ENCODE data around the gene RELB. TPM values are rescaled to one million over a fixed set of nuclear protein-coding genes. Genes with fewer than 3 reads are reported as not detected.
A peak's percentile ranks its signal among the peaks of the same experiment; 100 is the strongest.

Gene RELB
- total RNA-seq, 1 donor from 2014 or later, result 73.3 TPM

GRCh38 chr19:45011959-45012358, 10.7 kb downstream of the RELB start:
- intact Hi-C loops (cut with micrococcal nuclease), result no loop called here
- Mint-ChIP-seq H3K4me3 (no peak overlapping the region), H3K36me3 (ENCODE audit: low read depth) (peaks cover 28% of the 10 kb centered on the region), H3K4me1 (ENCODE audit: low read depth) (peaks cover 8% of the 10 kb centered on the region), H3K9me3 (no peaks in the 10 kb centered on the region), H3K27me3 (ENCODE audit: insufficient read depth) (no peaks in the 10 kb centered on the region), H3K27ac (no peak overlapping the region)
- no peak for DNase-seq (ENCODE audit: low spot score)

DNA sequence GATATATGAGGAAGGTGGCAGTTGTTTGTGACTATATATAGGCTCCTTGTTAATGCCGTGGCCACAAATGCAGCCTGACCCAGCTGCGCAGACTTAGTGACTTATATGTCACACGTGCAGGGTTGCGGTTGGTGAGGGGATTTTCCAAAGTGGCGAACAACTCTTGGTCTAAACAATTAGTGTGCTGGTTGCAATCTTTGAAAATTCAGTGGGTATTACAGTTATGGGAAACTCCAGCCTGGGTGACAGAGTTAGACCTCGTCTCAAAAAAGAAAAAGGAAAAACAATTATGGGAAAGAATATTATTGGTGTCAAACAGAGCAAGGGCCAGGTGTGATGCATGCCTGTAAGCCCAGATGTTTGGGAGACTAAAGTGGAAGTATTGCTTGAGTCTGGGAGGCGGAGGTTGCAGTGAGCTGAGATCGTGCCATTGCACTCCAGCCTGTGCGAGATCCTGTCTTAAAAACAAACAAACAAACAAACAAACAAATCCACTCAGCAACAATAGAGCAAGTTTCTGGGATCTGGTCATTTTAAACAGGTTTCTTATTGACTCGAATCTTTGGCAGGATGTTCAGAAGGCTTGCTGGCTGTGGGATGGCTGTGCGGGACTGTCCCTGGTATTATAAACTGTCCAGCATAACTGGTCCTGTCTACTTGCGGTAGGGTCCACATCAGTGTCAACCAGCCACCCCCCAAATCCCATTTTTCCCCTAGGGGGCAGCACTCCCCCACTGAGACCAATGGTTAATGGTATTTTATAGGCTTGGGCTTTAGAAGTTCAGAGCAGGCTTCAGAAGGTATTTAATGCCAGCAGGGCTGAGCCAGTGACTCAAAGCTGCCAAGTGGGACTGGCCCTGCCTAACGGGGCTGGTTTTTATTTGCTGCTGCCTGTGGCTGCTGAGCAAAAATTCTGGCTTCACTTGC, 15.4 kb downstream of the RELB start:
- no peaks in the 10 kb centered on the region for H3K9me3 Mint-ChIP-seq
- no peaks in the 10 kb centered on the region for H3K27me3 Mint-ChIP-seq (ENCODE audit: insufficient read depth)
- peak overlapping the region; percentile 84 for H3K27ac Mint-ChIP-seq
- intact Hi-C loops (cut with micrococcal nuclease), result loop anchor here (2.0 to 5.0 kb wide), 2 partner anchors 28 to 101 kb away; no protein-coding TSS in a partner anchor
- peaks cover 20% of the 10 kb centered on the region for H3K36me3 Mint-ChIP-seq (ENCODE audit: low read depth)
- H3K4me1 Mint-ChIP-seq (ENCODE audit: low read depth), result peaks cover 10% of the 10 kb centered on the region
- DNase-seq (ENCODE audit: low spot score), result peak; percentile 42
- H3K4me3 Mint-ChIP-seq, result peak overlapping the region; percentile 16

GRCh38 chr19:45019187-45019586, 17.9 kb downstream of the RELB start:
- H3K4me3 Mint-ChIP-seq, result no peak overlapping the region
- no peak overlapping the region for H3K27ac Mint-ChIP-seq
- peaks cover 25% of the 10 kb centered on the region for H3K36me3 Mint-ChIP-seq (ENCODE audit: low read depth)
- H3K4me1 Mint-ChIP-seq (ENCODE audit: low read depth), result peaks cover 10% of the 10 kb centered on the region
- DNase-seq (ENCODE audit: low spot score), result no peak
- no peaks in the 10 kb centered on the region for H3K27me3 Mint-ChIP-seq (ENCODE audit: insufficient read depth)
- no peaks in the 10 kb centered on the region for H3K9me3 Mint-ChIP-seq
- intact Hi-C loops (cut with micrococcal nuclease), result loop anchor here (5.0 kb wide), 1 partner anchor 98 kb away; no protein-coding TSS in a partner anchor

GRCh38 chr19:45020071-45020470, 18.8 kb downstream of the RELB start:
- Mint-ChIP-seq H3K27ac (no peak overlapping the region), H3K4me3 (no peak overlapping the region), H3K9me3 (no peaks in the 10 kb centered on the region), H3K4me1 (ENCODE audit: low read depth) (peaks cover 10% of the 10 kb centered on the region), H3K27me3 (ENCODE audit: insufficient read depth) (no peaks in the 10 kb centered on the region), H3K36me3 (ENCODE audit: low read depth) (peaks cover 25% of the 10 kb centered on the region)
- intact Hi-C loops (cut with micrococcal nuclease), result no loop called here
- DNase-seq (ENCODE audit: low spot score), result no peak

GRCh38 chr19:45021971-45022370, 20.7 kb downstream of the RELB start:
- H3K36me3 Mint-ChIP-seq (ENCODE audit: low read depth), result peaks cover 30% of the 10 kb centered on the region
- no peak overlapping the region for H3K27ac Mint-ChIP-seq
- H3K27me3 Mint-ChIP-seq (ENCODE audit: insufficient read depth), result no peaks in the 10 kb centered on the region
- no peak overlapping the region for H3K4me3 Mint-ChIP-seq
- no peak for DNase-seq (ENCODE audit: low spot score)
- H3K4me1 Mint-ChIP-seq (ENCODE audit: low read depth), result peaks cover 2% of the 10 kb centered on the region
- no peaks in the 10 kb centered on the region for H3K9me3 Mint-ChIP-seq
- intact Hi-C loops (cut with micrococcal nuclease), result no loop called here

- Mint-ChIP-seq H3K4me1 (ENCODE audit: low read depth) (no peaks in the 10 kb centered on the region), H3K27me3 (ENCODE audit: insufficient read depth) (no peaks in the 10 kb centered on the region), H3K27ac (no peak overlapping the region), H3K9me3 (no peaks in the 10 kb centered on the region), H3K4me3 (no peak overlapping the region), H3K36me3 (ENCODE audit: low read depth) (peaks cover 35% of the 10 kb centered on the region)
- intact Hi-C loops (cut with micrococcal nuclease), result no loop called here
- no peak for DNase-seq (ENCODE audit: low spot score)
These were observed 21.8 kb downstream of the RELB start for GRCh38 chr19:45023048-45023447.

- no peak for DNase-seq (ENCODE audit: low spot score)
- no peaks in the 10 kb centered on the region for H3K27me3 Mint-ChIP-seq (ENCODE audit: insufficient read depth)
- intact Hi-C loops (cut with micrococcal nuclease), result no loop called here
- no peaks in the 10 kb centered on the region for H3K4me1 Mint-ChIP-seq (ENCODE audit: low read depth)
- no peak overlapping the region for H3K4me3 Mint-ChIP-seq
- H3K27ac Mint-ChIP-seq, result no peak overlapping the region
- no peaks in the 10 kb centered on the region for H3K9me3 Mint-ChIP-seq
- H3K36me3 Mint-ChIP-seq (ENCODE audit: low read depth), result peaks cover 40% of the 10 kb centered on the region
These were observed 24.0 kb downstream of the RELB start for GRCh38 chr19:45025264-45025663.

- Mint-ChIP-seq H3K4me1 (ENCODE audit: low read depth) (no peaks in the 10 kb centered on the region), H3K9me3 (no peaks in the 10 kb centered on the region), H3K27me3 (ENCODE audit: insufficient read depth) (no peaks in the 10 kb centered on the region), H3K27ac (no peak overlapping the region), H3K4me3 (no peak overlapping the region), H3K36me3 (ENCODE audit: low read depth) (peaks cover 45% of the 10 kb centered on the region)
- no peak for DNase-seq (ENCODE audit: low spot score)
- intact Hi-C loops (cut with micrococcal nuclease), result no loop called here
These were observed 26.1 kb downstream of the RELB start for GRCh38 chr19:45027371-45027770.

GRCh38 chr19:45030825-45031224, 29.6 kb downstream of the RELB start:
- Mint-ChIP-seq H3K27ac (no peak overlapping the region), H3K9me3 (no peaks in the 10 kb centered on the region), H3K4me1 (ENCODE audit: low read depth) (no peaks in the 10 kb centered on the region), H3K4me3 (no peak overlapping the region), H3K36me3 (ENCODE audit: low read depth) (peaks cover 53% of the 10 kb centered on the region), H3K27me3 (ENCODE audit: insufficient read depth) (no peaks in the 10 kb centered on the region)
- no peak for DNase-seq (ENCODE audit: low spot score)
- intact Hi-C loops (cut with micrococcal nuclease), result no loop called here

- H3K4me3 Mint-ChIP-seq, result no peak overlapping the region
- no peak overlapping the region for H3K27ac Mint-ChIP-seq
- no peak for DNase-seq (ENCODE audit: low spot score)
- H3K27me3 Mint-ChIP-seq (ENCODE audit: insufficient read depth), result no peaks in the 10 kb centered on the region
- no peaks in the 10 kb centered on the region for H3K4me1 Mint-ChIP-seq (ENCODE audit: low read depth)
- intact Hi-C loops (cut with micrococcal nuclease), result no loop called here
- H3K9me3 Mint-ChIP-seq, result no peaks in the 10 kb centered on the region
- peaks cover 48% of the 10 kb centered on the region for H3K36me3 Mint-ChIP-seq (ENCODE audit: low read depth)
These were observed 31.2 kb downstream of the RELB start for GRCh38 chr19:45032421-45032820.

DNA sequence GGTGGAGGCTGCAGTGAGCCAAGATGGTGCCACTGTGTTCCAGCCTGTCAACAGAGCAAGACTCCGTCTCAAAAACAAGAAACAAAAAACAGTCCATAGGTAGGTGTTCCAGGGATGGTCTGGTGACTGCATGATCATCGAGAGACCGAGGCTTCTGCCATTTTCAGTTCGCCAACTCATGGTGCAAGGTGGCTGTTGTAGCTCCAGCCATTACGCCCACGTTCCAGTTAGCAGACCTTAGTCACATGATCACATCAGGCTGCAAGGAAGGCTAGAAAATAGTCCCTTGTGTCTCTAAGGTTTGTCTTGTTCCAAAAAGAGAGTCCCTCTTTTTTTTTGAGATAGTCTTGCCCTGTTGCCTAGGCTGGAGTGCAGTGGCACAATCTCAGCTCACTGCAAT, 34.5 kb downstream of the RELB start:
- H3K4me1 Mint-ChIP-seq (ENCODE audit: low read depth), result peaks cover 12% of the 10 kb centered on the region
- no peak overlapping the region for H3K27ac Mint-ChIP-seq
- no peak for DNase-seq (ENCODE audit: low spot score)
- intact Hi-C loops (cut with micrococcal nuclease), result no loop called here
- H3K27me3 Mint-ChIP-seq (ENCODE audit: insufficient read depth), result no peaks in the 10 kb centered on the region
- H3K36me3 Mint-ChIP-seq (ENCODE audit: low read depth), result peaks cover 48% of the 10 kb centered on the region
- H3K4me3 Mint-ChIP-seq, result no peak overlapping the region
- H3K9me3 Mint-ChIP-seq, result no peaks in the 10 kb centered on the region

DNA sequence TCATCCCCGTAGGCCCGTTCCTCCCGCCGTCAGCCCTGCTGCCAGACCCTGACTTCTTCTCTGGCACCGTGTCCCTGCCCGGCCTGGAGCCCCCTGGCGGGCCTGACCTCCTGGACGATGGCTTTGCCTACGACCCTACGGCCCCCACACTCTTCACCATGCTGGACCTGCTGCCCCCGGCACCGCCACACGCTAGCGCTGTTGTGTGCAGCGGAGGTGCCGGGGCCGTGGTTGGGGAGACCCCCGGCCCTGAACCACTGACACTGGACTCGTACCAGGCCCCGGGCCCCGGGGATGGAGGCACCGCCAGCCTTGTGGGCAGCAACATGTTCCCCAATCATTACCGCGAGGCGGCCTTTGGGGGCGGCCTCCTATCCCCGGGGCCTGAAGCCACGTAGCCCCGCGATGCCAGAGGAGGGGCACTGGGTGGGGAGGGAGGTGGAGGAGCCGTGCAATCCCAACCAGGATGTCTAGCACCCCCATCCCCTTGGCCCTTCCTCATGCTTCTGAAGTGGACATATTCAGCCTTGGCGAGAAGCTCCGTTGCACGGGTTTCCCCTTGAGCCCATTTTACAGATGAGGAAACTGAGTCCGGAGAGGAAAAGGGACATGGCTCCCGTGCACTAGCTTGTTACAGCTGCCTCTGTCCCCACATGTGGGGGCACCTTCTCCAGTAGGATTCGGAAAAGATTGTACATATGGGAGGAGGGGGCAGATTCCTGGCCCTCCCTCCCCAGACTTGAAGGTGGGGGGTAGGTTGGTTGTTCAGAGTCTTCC, 36.3 kb downstream of the RELB start:
- intact Hi-C loops (cut with micrococcal nuclease), result loop anchor here (1.0 to 2.0 kb wide), 2 partner anchors 42 to 193 kb away; partner anchors contain the start of gene GEMIN7
- no peak for DNase-seq (ENCODE audit: low spot score)
- H3K4me3 Mint-ChIP-seq, result peak overlapping the region; percentile 39
- H3K36me3 Mint-ChIP-seq (ENCODE audit: low read depth), result peaks cover 52% of the 10 kb centered on the region
- peaks cover 23% of the 10 kb centered on the region for H3K4me1 Mint-ChIP-seq (ENCODE audit: low read depth)
- H3K9me3 Mint-ChIP-seq, result no peaks in the 10 kb centered on the region
- H3K27ac Mint-ChIP-seq, result peak overlapping the region; percentile 29
- H3K27me3 Mint-ChIP-seq (ENCODE audit: insufficient read depth), result no peaks in the 10 kb centered on the region
